GM18498 (cell line): Measurements from ENCODE around the gene SLCO2A1.

Source experiments
- ATAC-seq: cut with Tn5 transposase; IDR thresholded peaks from one replicate; pipeline ENCODE4 v1.9.1; 2021; ENCODE audit warnings: mild to moderate bottlenecking, moderate library complexity; ENCODE audit not compliant: unreplicated experiment

SLCO2A1 gene

DNA sequence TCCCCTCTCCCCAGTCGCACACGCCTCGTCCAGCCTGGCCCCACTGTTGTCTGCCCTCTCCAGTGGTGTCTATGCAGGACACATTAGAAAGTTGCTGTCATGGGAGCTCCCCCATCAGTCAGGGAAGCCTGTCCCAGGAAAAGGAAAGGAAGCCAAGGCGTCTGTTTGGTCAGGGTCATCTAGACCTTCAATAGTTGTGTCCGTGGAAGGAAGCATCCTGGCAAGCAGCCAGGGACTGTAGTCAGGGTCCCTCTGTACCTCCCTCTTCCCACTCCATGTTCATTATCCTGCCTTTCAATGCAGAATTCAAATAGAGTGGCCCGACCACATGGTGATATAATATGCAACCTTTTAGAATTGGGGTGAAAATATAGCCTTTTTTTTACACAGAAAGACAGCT lies 73.4 kb downstream of the SLCO2A1 start:
- no peak for ATAC-seq

DNA sequence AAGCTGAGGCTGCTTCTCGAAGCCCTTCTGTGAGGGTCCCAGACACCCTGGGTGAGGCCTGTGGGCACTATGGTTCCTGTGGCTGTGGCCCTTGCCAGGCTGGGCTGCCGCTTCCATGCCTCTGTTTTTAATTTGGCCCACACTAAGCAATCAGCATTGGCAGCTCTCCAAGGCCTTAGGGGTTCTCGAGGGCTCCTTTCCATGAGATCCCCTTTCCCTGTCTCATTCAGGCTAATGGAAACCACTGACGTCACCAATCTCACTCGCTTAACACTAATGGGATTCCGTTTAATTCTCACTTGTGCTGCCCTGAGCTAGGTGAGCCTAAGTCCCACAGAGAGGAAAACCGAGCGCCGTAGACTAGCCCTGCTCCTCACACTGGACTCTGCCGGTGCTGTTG lies 73.8 kb downstream of the SLCO2A1 start:
- ATAC-seq = no peak

DNA sequence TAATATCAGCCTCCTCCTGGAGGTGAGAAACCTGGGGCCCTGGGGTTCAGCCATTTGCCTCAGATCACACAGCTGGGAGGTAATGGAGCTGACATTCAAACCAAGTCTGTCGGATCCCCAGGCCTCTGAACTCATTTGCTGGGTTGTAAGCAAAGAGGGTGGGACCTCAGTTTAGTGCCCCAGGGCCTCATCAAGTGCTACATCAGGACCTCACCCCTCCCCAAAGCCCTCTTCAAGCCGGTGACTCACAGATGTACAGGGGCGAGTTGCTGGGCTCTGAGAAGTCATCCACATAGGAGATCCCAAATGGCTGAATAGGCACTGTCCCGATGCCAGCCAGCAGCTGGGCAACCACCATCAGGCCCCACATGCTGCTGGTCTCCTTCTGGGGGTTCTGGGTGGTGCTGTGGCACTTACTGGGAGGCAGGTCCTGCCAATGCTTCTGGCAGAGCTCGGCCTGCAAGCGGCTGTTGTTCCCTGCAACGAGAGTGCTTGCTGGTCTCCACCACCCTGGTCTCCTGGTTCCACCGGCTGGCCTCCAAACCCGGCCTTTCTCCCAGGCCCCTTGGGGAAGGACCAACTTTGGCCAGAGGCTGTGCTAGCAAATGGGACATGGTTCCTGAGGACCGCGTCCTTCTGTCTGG lies 74.9 kb downstream of the SLCO2A1 start:
- no peak for ATAC-seq

DNA sequence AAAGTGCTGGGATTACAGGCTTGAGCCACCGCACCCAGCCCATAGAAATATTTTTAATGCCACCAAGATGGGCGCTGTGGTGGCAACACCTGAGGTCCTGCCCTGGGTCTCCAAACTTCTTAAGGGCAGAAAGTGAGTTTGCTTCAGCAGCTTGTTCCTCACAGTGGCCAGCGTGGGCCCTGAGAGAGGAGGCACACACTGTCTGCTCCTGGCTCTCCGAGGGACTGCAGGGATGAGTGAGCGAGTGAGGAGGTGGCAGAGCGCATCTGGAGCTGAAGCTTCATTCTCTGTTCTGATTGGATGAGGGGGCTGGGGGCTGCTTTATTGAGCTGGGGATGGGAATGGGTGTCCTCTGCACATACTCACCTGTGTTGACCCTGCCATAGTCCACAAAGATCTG lies 76.4 kb downstream of the SLCO2A1 start:
- no peak for ATAC-seq

DNA sequence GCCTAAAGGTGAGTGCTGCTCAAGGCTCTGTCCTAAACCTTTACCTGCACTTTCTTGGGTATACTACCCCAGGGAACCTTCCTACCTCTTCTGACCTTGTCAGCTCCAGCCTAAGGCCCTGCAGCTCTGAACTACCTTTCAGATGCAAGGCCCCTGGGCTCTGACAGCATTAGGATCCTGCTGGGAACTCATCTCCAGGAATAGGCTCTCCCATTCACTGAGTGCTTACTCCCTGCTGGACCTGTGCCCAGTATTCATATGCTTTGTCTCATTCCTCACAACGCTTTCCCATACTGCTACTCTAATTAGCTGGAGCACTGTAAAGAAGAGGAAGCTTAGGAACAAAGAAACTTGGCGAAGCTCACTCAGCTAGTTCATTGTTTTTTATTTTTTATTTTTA lies 80.3 kb downstream of the SLCO2A1 start:
- no peak for ATAC-seq

DNA sequence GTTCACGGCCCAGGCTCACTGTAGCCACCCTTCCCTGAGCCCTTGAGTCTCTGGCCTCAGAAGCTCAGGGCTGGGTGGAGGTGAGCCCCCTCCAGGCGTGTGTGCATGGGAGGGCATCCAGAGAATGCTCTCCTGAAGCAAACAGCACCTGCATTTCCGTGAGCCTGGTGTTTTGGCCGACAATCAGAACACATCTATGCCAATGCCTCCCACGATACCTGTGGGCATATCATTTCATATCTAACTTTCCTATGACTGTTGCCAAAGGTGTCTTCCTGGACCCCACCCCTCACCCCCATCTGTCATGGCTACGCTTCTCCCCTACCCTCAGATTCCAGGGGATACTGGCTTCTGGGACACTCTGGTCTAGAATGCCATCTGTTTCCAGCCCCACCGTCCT lies 80.7 kb downstream of the SLCO2A1 start:
- no peak for ATAC-seq

DNA sequence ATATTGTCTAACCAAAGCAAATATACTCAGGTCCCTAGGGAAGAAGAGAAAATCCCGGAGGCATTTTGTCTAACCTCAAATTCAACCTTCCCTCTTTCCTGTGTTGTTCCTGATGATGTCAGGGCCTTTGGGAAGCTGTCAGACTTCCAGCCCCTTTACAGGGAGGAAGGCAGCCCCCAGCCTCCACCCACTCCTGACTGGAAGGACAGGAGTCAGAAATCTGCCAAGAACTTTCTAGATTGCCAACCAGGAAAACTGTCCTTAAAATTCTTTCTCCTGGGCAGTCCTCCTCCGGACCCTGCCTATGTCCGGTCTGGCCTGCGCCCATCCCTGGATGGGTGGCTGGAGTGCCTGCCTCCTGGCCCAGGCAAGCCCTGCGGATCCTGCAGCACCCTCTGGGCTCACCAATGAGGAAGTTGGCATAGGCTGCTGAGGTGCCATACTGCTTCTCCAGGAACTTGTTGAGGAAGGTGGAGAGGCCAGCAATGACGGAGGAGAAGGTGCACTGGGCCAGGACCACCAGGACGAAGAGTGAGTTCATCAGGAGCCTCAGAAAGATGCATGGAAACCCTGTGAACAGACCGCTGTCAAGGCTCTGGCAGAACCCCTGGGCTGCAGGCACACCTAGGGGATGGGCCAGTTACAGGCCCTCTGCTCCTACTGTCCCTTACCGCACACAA lies 81.5 kb downstream of the SLCO2A1 start:
- ATAC-seq = no peak

DNA sequence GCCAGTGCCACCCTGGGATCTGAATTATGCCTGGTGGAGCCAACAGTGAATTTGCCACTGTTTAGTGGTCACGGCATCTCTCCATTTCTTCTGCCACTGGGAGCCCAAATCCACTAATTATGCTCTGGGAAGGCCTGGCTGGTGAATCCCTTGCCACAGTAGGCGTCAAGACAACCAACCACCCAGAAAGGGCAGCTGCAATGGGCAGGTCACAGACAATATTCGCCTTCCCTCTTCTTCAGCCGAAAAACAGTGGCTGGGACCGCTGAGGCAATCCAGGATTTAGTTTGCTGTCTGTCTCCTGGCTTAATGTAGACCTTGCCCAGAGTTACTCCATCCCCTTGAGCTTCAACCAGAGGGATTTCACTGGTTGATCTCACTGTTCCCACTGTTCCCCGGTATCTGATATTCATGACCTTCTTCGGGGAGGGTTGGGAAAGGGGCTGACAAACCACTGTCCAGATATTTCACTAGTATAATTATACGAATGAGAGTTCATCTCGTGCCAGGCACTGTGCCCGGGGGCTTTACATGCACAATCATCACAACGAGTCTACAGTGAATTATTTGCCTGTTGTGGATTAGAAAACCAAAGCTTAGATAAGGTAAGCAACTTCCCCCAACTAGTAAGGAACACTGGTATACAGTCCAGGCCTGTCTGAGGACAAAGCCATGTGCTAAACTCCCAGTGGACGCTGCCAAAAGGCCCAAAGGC lies 84.2 kb downstream of the SLCO2A1 start:
- ATAC-seq = no peak

DNA sequence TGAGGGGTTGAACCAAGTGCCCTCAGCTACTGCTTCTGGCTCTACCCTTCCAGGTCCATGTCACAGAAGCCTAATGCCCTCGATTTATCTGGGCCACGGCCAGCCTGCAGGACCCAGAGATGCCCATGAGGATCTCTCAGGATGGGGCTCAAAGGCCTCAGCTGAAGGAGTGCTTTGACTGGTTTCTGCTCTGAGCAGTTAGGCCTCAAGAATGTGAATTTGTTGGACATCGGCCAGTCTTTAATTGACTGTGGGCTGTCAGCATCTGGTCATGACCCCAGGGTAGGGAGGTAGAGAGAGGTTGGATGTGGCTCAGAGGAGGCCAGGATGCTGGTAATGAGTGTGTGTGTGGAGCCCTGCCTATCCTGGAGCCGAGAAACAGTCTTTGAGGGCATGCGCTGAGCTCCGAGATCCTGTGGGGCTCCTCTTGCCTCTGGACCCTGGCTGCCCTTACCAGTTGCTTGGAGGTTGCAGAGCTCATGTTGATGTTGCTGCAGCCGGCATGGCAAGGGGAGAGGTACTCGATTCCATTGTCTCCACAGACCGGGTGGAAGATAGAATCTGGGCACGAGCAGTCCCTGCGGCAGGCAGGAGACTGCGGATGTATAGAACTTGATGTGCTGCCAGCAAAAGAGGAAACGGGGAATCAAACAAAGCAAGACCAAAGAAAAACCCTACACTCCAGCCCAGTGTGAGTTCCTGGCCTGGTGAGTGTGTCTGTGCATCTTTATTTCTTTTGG lies 84.9 kb downstream of the SLCO2A1 start:
- ATAC-seq = no peak

DNA sequence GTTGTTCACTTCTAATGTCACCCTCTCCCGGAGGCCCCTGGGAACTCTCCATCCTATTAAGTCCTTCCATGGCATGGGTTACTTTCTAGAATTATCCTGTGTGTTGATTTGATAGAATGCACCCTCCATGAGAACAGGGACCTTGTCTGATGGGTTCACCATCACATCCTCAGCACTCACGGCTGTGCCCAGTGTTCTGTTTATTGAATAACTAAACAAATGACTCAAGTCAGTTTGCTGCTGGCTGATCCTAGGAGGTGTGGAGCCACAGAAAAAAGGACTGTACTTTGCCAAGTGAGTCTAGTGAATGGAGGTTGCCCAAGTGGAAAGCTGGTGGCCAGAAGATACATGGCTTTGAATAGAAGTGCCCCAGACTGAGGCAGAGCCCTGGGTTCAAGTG lies 85.5 kb downstream of the SLCO2A1 start:
- no peak for ATAC-seq

DNA sequence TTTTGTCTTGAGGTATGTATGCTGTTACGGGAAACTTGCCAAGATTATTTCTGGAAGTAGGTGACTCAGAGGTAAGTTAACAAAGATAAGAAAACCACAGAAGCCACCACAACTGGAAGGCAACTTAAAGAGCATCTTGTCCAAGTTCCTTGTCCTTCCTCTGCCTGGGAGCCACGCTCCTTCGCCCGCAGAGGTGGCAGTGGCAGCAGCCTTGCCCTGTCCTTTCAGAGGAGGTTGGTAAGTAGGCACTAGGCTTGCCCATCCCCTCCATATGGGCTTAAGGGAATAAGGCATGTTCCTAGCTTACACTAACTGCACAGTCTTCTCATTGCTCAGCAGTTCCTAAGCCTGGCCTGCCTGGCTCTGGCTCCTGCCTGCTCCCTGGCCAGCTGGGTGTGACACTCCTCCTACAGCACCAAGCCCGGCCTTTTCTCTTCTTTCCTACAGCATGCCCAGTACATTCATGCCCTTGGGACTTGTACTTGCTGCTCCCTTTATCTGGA lies 86.0 kb downstream of the SLCO2A1 start:
- ATAC-seq = no peak

DNA sequence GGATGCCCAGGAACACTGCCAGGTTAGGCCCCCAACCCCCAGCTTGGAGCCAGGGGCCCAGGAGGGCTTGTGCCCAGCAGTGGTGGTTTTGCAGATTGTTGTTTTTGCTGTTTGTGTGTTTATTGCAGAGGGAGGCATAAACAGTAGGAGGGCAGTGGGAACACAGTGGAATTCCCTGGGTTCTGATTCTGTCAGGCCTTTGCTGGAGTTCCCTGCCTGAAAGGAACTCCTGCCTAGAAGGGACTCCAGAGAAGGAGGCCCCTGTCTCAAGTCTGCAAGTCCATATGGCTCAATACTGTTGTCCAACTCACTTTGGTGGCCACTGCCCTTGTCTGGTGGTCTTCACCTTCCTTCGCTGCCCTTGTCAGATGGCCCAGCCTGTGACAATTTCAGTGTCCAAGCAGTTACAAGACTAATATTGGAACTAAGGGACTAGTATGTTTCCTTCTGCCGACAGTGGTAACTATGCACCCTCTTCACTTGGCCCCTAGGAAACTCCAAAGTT lies 86.6 kb downstream of the SLCO2A1 start:
- no peak for ATAC-seq

DNA sequence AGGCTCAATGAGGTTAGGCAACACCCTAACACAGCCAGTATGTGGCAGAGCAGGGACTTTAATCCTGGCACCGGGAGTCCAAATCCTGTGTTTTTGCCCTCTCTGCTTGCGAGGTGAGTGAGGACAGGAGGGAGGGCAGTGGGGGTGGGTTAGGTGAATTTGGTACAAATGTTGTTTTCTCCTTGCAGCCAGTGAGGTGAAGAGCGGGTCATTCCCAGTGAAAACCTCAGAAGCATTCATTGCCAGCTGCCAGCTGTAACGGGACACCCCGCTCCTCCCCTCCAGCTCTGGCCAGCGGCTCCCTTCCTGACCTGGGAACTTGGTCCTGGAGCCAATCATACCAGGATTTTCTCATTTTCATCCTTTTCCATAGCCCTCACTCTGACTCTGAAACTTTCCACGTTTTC lies 88.3 kb downstream of the SLCO2A1 start:
- ATAC-seq = no peak

DNA sequence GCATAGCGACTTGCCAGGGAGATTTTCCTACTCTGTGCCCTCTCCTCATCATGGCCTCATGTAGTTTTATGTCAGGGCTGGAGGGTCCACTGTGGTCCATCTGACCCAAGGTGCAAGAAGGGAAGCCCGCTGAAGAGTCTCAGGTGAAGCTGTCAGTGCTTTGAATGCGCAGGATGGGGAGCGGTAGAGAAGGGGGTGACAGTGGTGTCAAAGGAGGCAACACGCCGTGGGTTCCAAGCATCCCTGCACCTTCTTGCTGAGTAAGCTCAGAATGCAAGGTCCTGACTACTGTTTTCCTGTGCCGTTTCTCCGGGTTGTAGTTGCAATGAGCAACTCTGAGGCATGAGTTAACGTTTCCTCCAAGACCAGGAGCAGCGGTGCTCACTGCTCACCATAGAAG lies 89.2 kb downstream of the SLCO2A1 start:
- no peak for ATAC-seq

DNA sequence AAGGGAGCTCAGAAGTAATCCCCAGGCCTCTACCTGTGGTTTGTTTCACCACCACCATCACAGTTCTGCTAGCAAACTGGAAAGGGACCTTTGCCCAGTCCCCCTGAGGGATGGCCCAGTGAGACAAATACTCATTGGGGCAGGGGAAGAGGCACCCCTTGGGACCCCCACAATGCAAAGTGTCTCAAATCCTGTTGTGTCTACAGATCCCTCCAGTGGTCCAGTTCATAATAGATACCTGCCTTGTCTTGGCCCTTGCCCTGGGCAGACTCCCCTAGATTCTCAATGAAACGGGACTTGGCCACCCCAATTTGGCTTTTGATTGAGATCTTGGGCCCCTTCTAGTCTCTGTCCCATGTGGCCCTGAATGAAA lies 90.3 kb downstream of the SLCO2A1 start:
- no peak for ATAC-seq

DNA sequence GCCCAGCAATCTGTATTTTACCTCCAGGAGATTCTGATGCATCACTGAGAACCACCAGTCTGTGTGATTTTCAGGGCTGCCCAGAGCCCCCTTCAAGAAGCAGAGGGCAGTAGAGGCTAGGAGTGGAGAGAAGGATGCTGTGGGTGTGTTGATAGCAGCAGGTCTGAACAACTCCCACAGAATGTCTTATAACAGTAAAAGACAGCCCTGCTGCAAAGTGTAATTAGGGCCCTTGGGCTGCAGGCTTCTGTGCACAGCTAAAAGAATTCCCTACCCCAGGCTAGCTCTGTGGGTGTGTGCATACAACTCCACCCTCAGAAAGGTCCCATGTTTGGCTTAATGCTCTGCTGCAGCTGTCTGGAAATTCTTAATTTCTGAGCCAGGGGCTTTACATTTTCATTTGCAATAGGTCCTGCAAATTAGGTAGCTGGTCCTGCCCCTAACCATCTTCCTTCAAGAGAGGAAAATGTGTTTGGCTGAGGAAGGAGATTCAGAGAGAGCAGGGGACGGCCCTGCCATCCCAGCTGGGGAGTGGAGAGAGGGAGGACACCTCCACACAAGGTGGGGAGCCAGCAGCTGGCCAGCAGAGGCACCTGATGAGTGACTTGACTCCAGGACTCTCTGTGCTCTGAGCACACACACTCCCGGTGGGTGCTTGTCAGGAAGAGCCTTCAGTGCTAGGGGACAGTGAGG lies 90.8 kb downstream of the SLCO2A1 start:
- ATAC-seq = no peak

DNA sequence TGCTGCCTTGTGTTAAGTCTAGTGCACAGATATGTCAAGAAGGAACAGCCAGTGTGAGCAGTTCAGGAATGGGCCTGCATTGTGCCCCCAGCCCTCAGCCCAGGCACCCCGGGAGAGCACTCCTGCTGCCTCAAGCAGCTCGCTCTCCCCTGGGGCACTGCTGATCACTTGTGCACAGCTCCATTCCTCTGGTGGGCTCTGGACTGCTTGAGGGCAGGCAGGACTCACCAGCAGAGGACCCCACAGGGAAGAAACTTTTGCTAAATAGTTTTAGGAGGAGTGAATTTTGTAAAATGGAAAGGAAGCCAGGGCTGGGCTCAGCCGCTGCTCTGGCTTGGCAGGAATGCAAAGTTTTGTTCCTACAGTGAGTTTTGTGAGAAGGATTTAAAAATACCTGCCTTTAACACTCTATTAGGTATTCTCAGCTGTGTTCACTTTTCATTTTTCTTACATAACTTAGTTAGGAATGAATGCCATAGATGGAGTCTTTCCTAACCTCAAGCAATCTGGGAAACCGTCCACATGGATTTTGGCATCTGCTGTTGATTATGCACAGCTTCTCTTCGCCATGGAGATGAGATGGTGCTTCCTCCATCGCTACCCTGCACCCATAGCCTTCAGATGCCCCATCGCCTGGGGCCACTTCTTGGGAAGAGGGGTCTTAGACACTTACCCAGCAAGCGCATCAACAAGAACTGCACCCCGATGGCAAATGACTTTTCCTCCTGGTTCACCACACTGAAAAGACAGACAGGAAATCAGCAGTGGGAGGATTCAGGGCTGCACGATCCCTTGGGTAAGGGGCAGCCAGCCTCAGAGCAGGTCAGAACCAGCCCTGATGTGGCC lies 91.7 kb downstream of the SLCO2A1 start:
- ATAC-seq = no peak

DNA sequence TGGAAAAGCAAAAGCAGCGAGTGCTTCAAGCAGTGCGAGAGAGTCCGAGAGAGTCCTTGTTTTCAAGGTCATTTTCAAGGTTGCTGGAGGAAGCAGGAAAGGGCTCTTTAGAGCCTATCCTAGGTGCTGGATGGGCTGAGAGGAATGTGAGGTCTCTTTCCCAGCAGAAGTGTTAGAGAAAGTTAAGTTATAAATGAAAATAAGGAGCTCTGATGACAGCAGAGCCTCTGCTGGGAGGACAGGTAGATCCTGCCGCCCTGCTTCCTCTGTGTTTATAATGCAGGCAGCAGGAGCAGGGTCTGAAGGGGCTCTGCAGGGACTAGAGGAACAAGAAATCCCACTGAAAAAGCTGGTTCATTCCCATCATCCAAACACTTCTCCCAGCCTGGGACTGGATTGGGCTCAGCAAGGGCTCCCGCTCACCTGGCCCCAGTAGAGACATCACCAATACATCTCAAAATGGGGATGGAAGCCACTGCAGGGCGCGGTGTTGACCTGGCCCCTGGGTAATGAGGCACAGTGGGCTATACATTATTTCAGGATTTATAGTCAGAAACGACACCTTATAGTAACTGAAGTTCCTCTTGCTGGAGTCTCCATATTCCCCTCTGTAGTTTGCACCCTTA lies 92.6 kb downstream of the SLCO2A1 start:
- no peak for ATAC-seq
